GM12864 (cell line): ENCODE results near the gene MYOG.

ENCODE experiments used
- DNase-seq: peaks from one replicate; pipeline ENCODE4 v3.0.0-alpha.2; 2011; ENCODE audit warnings: low read depth
- H3K4me3 ChIP-seq: 2 replicates; pipeline ENCODE4 v1.5.1; 2011; ENCODE audit warnings: mild to moderate bottlenecking, low read depth, low read length, control low read depth
- CTCF ChIP-seq: IDR thresholded peaks from 2 replicates; pipeline ENCODE4 v1.5.1; 2011; ENCODE audit warnings: low read depth, mild to moderate bottlenecking, moderate library complexity, low read length, control low read depth, inconsistent platforms; ENCODE audit errors: missing control alignments

Gene MYOG

GRCh38 chr1:203036135-203036534 is 49.7 kb downstream of the MYOG start:
- DNase-seq: no peak
- H3K4me3 ChIP-seq: no peak overlapping the region
- no peak for TF ChIP-seq CTCF

GRCh38 chr1:203035111-203036000 is 50.5 kb downstream of the MYOG start:
- TF ChIP-seq CTCF: no peak
- H3K4me3 ChIP-seq: no peak overlapping the region
- DNase-seq: no peak

GRCh38 chr1:203034422-203035110 is 51.2 kb downstream of the MYOG start:
- no peak overlapping the region for H3K4me3 ChIP-seq
- no peak for DNase-seq
- no peak for TF ChIP-seq CTCF

DNA sequence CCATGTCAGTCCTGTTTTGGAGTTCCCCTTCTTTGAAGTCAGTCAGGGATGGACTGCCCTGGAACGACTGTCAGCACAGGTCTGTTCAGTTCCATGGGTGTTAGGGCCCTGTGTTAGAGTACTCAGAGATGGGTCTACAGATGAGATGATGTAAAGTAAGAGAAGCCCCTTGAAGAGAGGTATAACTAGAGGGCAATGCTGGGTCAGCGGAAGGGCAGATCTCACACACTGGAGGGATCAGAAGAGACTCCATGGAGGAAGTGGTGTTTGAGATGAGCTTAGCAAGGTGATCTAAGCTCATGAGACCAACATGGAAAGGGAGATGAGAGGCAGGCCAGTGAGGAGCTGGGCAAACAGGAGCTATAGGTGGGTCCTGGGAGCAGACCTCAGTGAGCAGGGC is 51.9 kb downstream of the MYOG start:
- TF ChIP-seq CTCF: no peak
- no peak for DNase-seq
- no peak overlapping the region for H3K4me3 ChIP-seq

DNA sequence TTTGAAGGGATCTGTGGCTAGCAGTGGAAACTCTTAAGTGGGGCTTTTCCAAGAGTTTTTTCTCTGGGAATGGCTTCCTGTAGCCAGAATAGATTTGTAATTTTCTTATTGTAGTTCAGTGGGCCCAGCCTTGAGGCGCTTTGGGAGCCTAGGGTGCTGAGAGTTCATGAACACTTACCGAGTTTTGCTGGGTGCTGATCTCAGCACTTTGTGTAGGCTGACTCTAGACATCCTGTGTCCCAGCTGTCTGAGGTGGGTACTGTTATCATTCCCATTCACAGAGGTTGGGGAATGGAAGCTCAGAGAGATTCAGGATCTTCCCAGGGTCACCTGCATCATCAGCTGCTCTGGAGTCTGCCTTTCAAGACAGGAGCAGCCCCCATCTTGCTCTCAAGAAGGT is 52.5 kb downstream of the MYOG start:
- H3K4me3 ChIP-seq: no peak overlapping the region
- TF ChIP-seq CTCF: no peak
- no peak for DNase-seq
